ENCODE measurements around the gene CAMK2B. TPM values are rescaled to one million over a fixed set of nuclear protein-coding genes. Genes with fewer than 3 reads are reported as not detected.

Gene CAMK2B
- total RNA-seq, 1 donor from 2014 or later: 0.58 TPM

- H3K4me1 Mint-ChIP-seq: no peaks in the 10 kb centered on the region
- intact Hi-C loops (cut with micrococcal nuclease): no loop called here
- POLR2A ChIA-PET: no interaction called here
These were observed 46.8 kb downstream of the CAMK2B start for GRCh38 chr7:44278451-44279161.

GRCh38 chr7:44277851-44278250 lies 47.5 kb downstream of the CAMK2B start:
- no peaks in the 10 kb centered on the region for H3K9me3 Mint-ChIP-seq
- H3K36me3 Mint-ChIP-seq (ENCODE audit: low read depth): no peaks in the 10 kb centered on the region
- H3K4me3 Mint-ChIP-seq: no peak overlapping the region
- DNase-seq (no peak), ATAC-seq (ENCODE audit: low read depth) (no peak)
- H3K4me1 Mint-ChIP-seq: no peaks in the 10 kb centered on the region
- intact Hi-C loops (cut with micrococcal nuclease): no loop called here
- no peak for TF ChIP-seq CTCF (IDR thresholded peaks at IDR 0.05)
- H3K27ac Mint-ChIP-seq: no peak overlapping the region
- peaks cover 6% of the 10 kb centered on the region for H3K27me3 Mint-ChIP-seq
- POLR2A ChIA-PET: no interaction called here
- CTCF ChIA-PET: no interaction called here

More at GRCh38 chr7:44278451-44279161, 46.8 kb downstream of the CAMK2B start:
- Mint-ChIP-seq H3K4me3 (no peak overlapping the region), H3K27ac (no peak overlapping the region), H3K9me3 (no peaks in the 10 kb centered on the region), H3K36me3 (ENCODE audit: low read depth) (no peaks in the 10 kb centered on the region), H3K27me3 (peaks cover 6% of the 10 kb centered on the region)
- no peak for TF ChIP-seq CTCF (IDR thresholded peaks at IDR 0.05)
- CTCF ChIA-PET: interaction anchor here (0.6 kb wide), 1 partner anchor 38 kb away, joined by 3 read pairs; no protein-coding TSS in a partner anchor
- ATAC-seq (ENCODE audit: low read depth) (no peak), DNase-seq (no peak)

GRCh38 chr7:44277391-44277790 lies 48.0 kb downstream of the CAMK2B start:
- Mint-ChIP-seq H3K27ac (no peak overlapping the region), H3K9me3 (no peaks in the 10 kb centered on the region), H3K4me3 (no peak overlapping the region), H3K36me3 (ENCODE audit: low read depth) (no peaks in the 10 kb centered on the region), H3K4me1 (no peaks in the 10 kb centered on the region), H3K27me3 (peaks cover 6% of the 10 kb centered on the region)
- DNase-seq: no peak
- ChIA-PET CTCF (no interaction called here), POLR2A (no interaction called here)
- intact Hi-C loops (cut with micrococcal nuclease): no loop called here
- ATAC-seq (ENCODE audit: low read depth): no peak
- TF ChIP-seq CTCF (IDR thresholded peaks at IDR 0.05): no peak

- no peak overlapping the region for H3K27ac Mint-ChIP-seq
- H3K27me3 Mint-ChIP-seq: peaks cover 6% of the 10 kb centered on the region
- no peak for DNase-seq
- POLR2A ChIA-PET: no interaction called here
- no peaks in the 10 kb centered on the region for H3K4me1 Mint-ChIP-seq
- H3K36me3 Mint-ChIP-seq (ENCODE audit: low read depth): no peaks in the 10 kb centered on the region
- ATAC-seq (ENCODE audit: low read depth): no peak
- intact Hi-C loops (cut with micrococcal nuclease): no loop called here
- H3K4me3 Mint-ChIP-seq: no peak overlapping the region
- CTCF ChIA-PET: no interaction called here
- no peak for TF ChIP-seq CTCF (IDR thresholded peaks at IDR 0.05)
- H3K9me3 Mint-ChIP-seq: no peaks in the 10 kb centered on the region
These were observed 48.7 kb downstream of the CAMK2B start for GRCh38 chr7:44276571-44277221.

GRCh38 chr7:44275957-44276570 lies 49.3 kb downstream of the CAMK2B start:
- Mint-ChIP-seq H3K4me1 (no peaks in the 10 kb centered on the region), H3K27ac (no peak overlapping the region), H3K36me3 (ENCODE audit: low read depth) (no peaks in the 10 kb centered on the region), H3K9me3 (no peaks in the 10 kb centered on the region), H3K4me3 (no peak overlapping the region), H3K27me3 (peaks cover 6% of the 10 kb centered on the region)
- ChIA-PET CTCF (no interaction called here), POLR2A (no interaction called here)
- ATAC-seq (ENCODE audit: low read depth): no peak
- intact Hi-C loops (cut with micrococcal nuclease): no loop called here
- DNase-seq: no peak
- no peak for TF ChIP-seq CTCF (IDR thresholded peaks at IDR 0.05)

All from activated B cell treated with CpG ODN at 0.5 μM for 24 hours (primary cell).